ENCODE results near the gene MAP1A. TPM values are rescaled to one million over a fixed set of nuclear protein-coding genes. Genes with fewer than 3 reads are reported as not detected.
A peak's percentile ranks its signal among the peaks of the same experiment; 100 is the strongest.

The MAP1A gene
- total and polyA plus RNA-seq, 2 of the 13 experiments (the other 11 are each of a cell fraction or from before 2014, with no cell fraction given) = 0.01 to 0.07 TPM

DNA sequence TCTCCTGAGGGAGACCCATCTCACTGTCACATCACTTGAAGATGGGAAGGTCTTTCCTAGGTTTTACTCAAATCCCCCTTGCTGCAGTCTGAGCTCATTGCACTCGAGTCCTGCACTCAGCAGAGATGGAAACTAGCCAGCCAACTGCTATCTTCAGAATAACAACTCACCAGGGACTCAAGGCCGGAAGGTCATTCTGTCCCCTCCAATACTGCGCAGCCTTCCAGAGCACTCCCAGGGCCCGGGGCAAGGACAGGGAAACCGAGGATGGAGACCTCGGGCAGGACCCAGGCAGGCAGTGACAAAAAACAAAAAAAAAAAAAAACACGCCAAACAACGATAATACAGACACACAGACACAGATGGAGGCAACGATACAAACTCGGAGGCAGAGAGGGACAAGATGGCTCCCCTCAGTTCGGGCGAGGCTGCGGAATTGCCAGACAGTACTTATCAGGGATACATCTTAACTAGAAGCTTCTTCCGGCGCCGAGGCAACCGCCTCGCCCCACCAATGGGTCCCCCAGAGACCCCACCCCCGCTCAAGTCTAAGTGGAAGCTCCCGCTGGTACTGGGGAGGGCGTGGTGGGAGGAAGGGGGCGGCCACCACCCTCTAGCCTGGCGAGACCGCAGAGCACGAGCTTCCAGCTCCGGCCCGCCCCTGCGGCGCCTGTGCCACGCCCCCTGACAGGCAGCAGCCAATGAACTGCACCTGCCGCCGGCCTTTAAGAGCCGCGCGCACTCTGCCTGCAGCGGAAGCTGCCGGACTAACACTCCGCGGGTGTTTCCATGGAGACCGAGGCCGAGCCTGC, 7.0 kb upstream of the MAP1A start (continued):
- no peak for TF ChIP-seq BRCA1 (CRISPR knock-in tag; IDR thresholded peaks at IDR 0.05)
- TF ChIP-seq ZSCAN31 (CRISPR knock-in tag; IDR thresholded peaks at IDR 0.05; ENCODE audit: low read depth) = no peak
- TF ChIP-seq, protein P1, sequence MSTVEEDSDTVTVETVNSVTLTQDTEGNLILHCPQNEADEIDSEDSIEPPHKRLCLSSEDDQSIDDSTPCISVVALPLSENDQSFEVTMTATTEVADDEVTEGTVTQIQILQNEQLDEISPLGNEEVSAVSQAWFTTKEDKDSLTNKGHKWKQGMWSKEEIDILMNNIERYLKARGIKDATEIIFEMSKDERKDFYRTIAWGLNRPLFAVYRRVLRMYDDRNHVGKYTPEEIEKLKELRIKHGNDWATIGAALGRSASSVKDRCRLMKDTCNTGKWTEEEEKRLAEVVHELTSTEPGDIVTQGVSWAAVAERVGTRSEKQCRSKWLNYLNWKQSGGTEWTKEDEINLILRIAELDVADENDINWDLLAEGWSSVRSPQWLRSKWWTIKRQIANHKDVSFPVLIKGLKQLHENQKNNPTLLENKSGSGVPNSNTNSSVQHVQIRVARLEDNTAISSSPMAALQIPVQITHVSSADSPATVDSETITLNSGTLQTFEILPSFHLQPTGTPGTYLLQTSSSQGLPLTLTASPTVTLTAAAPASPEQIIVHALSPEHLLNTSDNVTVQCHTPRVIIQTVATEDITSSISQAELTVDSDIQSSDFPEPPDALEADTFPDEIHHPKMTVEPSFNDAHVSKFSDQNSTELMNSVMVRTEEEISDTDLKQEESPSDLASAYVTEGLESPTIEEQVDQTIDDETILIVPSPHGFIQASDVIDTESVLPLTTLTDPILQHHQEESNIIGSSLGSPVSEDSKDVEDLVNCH (CRISPR knock-in tag; IDR thresholded peaks at IDR 0.05) = no peak
- TF ChIP-seq, protein P2, sequence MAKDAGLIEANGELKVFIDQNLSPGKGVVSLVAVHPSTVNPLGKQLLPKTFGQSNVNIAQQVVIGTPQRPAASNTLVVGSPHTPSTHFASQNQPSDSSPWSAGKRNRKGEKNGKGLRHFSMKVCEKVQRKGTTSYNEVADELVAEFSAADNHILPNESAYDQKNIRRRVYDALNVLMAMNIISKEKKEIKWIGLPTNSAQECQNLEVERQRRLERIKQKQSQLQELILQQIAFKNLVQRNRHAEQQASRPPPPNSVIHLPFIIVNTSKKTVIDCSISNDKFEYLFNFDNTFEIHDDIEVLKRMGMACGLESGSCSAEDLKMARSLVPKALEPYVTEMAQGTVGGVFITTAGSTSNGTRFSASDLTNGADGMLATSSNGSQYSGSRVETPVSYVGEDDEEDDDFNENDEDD (CRISPR knock-in tag; IDR thresholded peaks at IDR 0.05; ENCODE audit: borderline replicate concordance) = peak; percentile 85; the same call in 1 of the 2 replicates
- TF ChIP-seq CBFB (CRISPR knock-in tag; IDR thresholded peaks at IDR 0.05) = peak; percentile 57; the same call in 1 of the 2 replicates
- TF ChIP-seq, protein P3, sequence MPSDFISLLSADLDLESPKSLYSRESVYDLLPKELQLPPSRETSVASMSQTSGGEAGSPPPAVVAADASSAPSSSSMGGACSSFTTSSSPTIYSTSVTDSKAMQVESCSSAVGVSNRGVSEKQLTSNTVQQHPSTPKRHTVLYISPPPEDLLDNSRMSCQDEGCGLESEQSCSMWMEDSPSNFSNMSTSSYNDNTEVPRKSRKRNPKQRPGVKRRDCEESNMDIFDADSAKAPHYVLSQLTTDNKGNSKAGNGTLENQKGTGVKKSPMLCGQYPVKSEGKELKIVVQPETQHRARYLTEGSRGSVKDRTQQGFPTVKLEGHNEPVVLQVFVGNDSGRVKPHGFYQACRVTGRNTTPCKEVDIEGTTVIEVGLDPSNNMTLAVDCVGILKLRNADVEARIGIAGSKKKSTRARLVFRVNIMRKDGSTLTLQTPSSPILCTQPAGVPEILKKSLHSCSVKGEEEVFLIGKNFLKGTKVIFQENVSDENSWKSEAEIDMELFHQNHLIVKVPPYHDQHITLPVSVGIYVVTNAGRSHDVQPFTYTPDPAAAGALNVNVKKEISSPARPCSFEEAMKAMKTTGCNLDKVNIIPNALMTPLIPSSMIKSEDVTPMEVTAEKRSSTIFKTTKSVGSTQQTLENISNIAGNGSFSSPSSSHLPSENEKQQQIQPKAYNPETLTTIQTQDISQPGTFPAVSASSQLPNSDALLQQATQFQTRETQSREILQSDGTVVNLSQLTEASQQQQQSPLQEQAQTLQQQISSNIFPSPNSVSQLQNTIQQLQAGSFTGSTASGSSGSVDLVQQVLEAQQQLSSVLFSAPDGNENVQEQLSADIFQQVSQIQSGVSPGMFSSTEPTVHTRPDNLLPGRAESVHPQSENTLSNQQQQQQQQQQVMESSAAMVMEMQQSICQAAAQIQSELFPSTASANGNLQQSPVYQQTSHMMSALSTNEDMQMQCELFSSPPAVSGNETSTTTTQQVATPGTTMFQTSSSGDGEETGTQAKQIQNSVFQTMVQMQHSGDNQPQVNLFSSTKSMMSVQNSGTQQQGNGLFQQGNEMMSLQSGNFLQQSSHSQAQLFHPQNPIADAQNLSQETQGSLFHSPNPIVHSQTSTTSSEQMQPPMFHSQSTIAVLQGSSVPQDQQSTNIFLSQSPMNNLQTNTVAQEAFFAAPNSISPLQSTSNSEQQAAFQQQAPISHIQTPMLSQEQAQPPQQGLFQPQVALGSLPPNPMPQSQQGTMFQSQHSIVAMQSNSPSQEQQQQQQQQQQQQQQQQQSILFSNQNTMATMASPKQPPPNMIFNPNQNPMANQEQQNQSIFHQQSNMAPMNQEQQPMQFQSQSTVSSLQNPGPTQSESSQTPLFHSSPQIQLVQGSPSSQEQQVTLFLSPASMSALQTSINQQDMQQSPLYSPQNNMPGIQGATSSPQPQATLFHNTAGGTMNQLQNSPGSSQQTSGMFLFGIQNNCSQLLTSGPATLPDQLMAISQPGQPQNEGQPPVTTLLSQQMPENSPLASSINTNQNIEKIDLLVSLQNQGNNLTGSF (CRISPR knock-in tag; IDR thresholded peaks at IDR 0.05) = no peak
- no peak for TF ChIP-seq MZF1 (CRISPR knock-in tag; IDR thresholded peaks at IDR 0.05; ENCODE audit: borderline replicate concordance)
- TF ChIP-seq, protein P4, sequence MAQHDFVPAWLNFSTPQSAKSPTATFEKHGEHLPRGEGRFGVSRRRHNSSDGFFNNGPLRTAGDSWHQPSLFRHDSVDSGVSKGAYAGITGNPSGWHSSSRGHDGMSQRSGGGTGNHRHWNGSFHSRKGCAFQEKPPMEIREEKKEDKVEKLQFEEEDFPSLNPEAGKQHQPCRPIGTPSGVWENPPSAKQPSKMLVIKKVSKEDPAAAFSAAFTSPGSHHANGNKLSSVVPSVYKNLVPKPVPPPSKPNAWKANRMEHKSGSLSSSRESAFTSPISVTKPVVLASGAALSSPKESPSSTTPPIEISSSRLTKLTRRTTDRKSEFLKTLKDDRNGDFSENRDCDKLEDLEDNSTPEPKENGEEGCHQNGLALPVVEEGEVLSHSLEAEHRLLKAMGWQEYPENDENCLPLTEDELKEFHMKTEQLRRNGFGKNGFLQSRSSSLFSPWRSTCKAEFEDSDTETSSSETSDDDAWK (CRISPR knock-in tag; IDR thresholded peaks at IDR 0.05) = no peak
- TF ChIP-seq, protein P5, sequence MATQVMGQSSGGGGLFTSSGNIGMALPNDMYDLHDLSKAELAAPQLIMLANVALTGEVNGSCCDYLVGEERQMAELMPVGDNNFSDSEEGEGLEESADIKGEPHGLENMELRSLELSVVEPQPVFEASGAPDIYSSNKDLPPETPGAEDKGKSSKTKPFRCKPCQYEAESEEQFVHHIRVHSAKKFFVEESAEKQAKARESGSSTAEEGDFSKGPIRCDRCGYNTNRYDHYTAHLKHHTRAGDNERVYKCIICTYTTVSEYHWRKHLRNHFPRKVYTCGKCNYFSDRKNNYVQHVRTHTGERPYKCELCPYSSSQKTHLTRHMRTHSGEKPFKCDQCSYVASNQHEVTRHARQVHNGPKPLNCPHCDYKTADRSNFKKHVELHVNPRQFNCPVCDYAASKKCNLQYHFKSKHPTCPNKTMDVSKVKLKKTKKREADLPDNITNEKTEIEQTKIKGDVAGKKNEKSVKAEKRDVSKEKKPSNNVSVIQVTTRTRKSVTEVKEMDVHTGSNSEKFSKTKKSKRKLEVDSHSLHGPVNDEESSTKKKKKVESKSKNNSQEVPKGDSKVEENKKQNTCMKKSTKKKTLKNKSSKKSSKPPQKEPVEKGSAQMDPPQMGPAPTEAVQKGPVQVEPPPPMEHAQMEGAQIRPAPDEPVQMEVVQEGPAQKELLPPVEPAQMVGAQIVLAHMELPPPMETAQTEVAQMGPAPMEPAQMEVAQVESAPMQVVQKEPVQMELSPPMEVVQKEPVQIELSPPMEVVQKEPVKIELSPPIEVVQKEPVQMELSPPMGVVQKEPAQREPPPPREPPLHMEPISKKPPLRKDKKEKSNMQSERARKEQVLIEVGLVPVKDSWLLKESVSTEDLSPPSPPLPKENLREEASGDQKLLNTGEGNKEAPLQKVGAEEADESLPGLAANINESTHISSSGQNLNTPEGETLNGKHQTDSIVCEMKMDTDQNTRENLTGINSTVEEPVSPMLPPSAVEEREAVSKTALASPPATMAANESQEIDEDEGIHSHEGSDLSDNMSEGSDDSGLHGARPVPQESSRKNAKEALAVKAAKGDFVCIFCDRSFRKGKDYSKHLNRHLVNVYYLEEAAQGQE (IDR thresholded peaks at IDR 0.05; ENCODE audit: borderline replicate concordance in 1 of 2, low read depth in 1 of 2, low read length in 2 of 2) = no peak
- TF ChIP-seq, protein P6, sequence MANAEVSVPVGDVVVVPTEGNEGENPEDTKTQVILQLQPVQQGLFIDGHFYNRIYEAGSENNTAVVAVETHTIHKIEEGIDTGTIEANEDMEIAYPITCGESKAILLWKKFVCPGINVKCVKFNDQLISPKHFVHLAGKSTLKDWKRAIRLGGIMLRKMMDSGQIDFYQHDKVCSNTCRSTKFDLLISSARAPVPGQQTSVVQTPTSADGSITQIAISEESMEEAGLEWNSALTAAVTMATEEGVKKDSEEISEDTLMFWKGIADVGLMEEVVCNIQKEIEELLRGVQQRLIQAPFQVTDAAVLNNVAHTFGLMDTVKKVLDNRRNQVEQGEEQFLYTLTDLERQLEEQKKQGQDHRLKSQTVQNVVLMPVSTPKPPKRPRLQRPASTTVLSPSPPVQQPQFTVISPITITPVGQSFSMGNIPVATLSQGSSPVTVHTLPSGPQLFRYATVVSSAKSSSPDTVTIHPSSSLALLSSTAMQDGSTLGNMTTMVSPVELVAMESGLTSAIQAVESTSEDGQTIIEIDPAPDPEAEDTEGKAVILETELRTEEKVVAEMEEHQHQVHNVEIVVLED (CRISPR knock-in tag; IDR thresholded peaks at IDR 0.05; ENCODE audit: borderline replicate concordance) = peak; percentile 46
- no peak for TF ChIP-seq ZSCAN9 (CRISPR knock-in tag; IDR thresholded peaks at IDR 0.05; ENCODE audit: borderline replicate concordance)

Data from HepG2 (cell line).